HG02642 (cell line): ENCODE measurements around the gene TMPRSS12.
"Not testable (repeated sequence)": the region's sequence is repeated elsewhere in the genome, so short reads cannot be mapped to it uniquely, and the experiment has no call there.

Experiments used
- ATAC-seq: cut with Tn5 transposase; IDR thresholded peaks from one replicate; pipeline ENCODE4 v1.9.1; 2021; ENCODE audit warnings: mild to moderate bottlenecking; ENCODE audit not compliant: unreplicated experiment, poor library complexity

TMPRSS12 gene

GRCh38 chr12:50925342-50925651, 82.6 kb downstream of the TMPRSS12 start:
- no peak for ATAC-seq

- no peak for ATAC-seq
These were observed 83.2 kb downstream of the TMPRSS12 start for GRCh38 chr12:50925920-50926319.

- no peak for ATAC-seq
These were observed 83.7 kb downstream of the TMPRSS12 start for GRCh38 chr12:50926415-50926814.

GRCh38 chr12:50926932-50927331, 84.2 kb downstream of the TMPRSS12 start:
- not testable (repeated sequence) for ATAC-seq

- no peak for ATAC-seq
These were observed 84.6 kb downstream of the TMPRSS12 start for GRCh38 chr12:50927356-50927755.

GRCh38 chr12:50927766-50928224, 85.1 kb downstream of the TMPRSS12 start:
- no peak for ATAC-seq

- ATAC-seq = no peak
These were observed 85.7 kb downstream of the TMPRSS12 start for GRCh38 chr12:50928392-50928791.

- no peak for ATAC-seq
These were observed 87.1 kb downstream of the TMPRSS12 start for GRCh38 chr12:50929831-50930230.

GRCh38 chr12:50930477-50930876, 87.8 kb downstream of the TMPRSS12 start:
- ATAC-seq = not testable (repeated sequence)

- ATAC-seq = no peak
These were observed 90.1 kb downstream of the TMPRSS12 start for GRCh38 chr12:50932787-50933280.

- no peak for ATAC-seq
These were observed 90.9 kb downstream of the TMPRSS12 start for GRCh38 chr12:50933459-50934124.

- no peak for ATAC-seq
These were observed 91.7 kb downstream of the TMPRSS12 start for GRCh38 chr12:50934371-50934851.

GRCh38 chr12:50934981-50935807, 92.5 kb downstream of the TMPRSS12 start:
- no peak for ATAC-seq

GRCh38 chr12:50936821-50937530, 94.2 kb downstream of the TMPRSS12 start:
- no peak for ATAC-seq
